NCI-H2227 (cell line): ENCODE data around the gene ADAM29.
"Not testable (repeated sequence)": the region's sequence is repeated elsewhere in the genome, so short reads cannot be mapped to it uniquely, and the experiment has no call there.

ENCODE experiments used
- DNase-seq: peaks from one replicate; lab custom pipeline; 2025; ENCODE audit not compliant: unreplicated experiment; lab: John Stamatoyannopoulos, UW

ADAM29 gene

GRCh38 chr4:174946246-174946645 lies 28.1 kb downstream of the ADAM29 start:
- no peak for DNase-seq

- DNase-seq: no peak
Observed at GRCh38 chr4:174948826-174949225, 30.7 kb downstream of the ADAM29 start.

- no peak for DNase-seq
Observed at GRCh38 chr4:174972911-174973310, 54.8 kb downstream of the ADAM29 start.

- no peak for DNase-seq
Observed at GRCh38 chr4:174973336-174973735, 55.2 kb downstream of the ADAM29 start.

GRCh38 chr4:174983128-174983750 lies 65.1 kb downstream of the ADAM29 start:
- no peak for DNase-seq

GRCh38 chr4:174983870-174984269 lies 65.7 kb downstream of the ADAM29 start:
- not testable (repeated sequence) for DNase-seq

- no peak for DNase-seq
Observed at GRCh38 chr4:174989791-174990190, 71.6 kb downstream of the ADAM29 start.

- DNase-seq: no peak
Observed at GRCh38 chr4:174993916-174994315, 75.8 kb downstream of the ADAM29 start.

GRCh38 chr4:174996079-174996478 lies 77.9 kb downstream of the ADAM29 start:
- no peak for DNase-seq

GRCh38 chr4:174999407-174999806 lies 81.2 kb downstream of the ADAM29 start:
- no peak for DNase-seq

GRCh38 chr4:175017751-175018150 lies 99.6 kb downstream of the ADAM29 start:
- no peak for DNase-seq

- DNase-seq: not testable (repeated sequence)
Observed at GRCh38 chr4:175019447-175019846, 101.3 kb downstream of the ADAM29 start.
